Glomerular visceral epithelial cell (primary cell): ENCODE results near the gene ZNF438.
A peak's percentile ranks its signal among the peaks of the same experiment; 100 is the strongest.

Experiments used
- DNase-seq: peaks from one replicate; pipeline ENCODE4 v3.0.0-alpha.2; 2016; ENCODE audit errors: extremely low spot score

The ZNF438 gene

GRCh38 chr10:30826679-30827078 is 205.0 kb downstream of the ZNF438 start:
- DNase-seq: no peak

GRCh38 chr10:30825495-30825894 is 206.2 kb downstream of the ZNF438 start:
- no peak for DNase-seq

- DNase-seq: no peak
These were observed 206.6 kb downstream of the ZNF438 start for GRCh38 chr10:30825022-30825421.

- DNase-seq: no peak
These were observed 208.0 kb downstream of the ZNF438 start for GRCh38 chr10:30823651-30824050.

- no peak for DNase-seq
These were observed 208.8 kb downstream of the ZNF438 start for GRCh38 chr10:30822693-30823465.

GRCh38 chr10:30821994-30822692 is 209.5 kb downstream of the ZNF438 start:
- DNase-seq: no peak

- no peak for DNase-seq
These were observed 210.2 kb downstream of the ZNF438 start for GRCh38 chr10:30821261-30821993.

- peak; percentile 31 for DNase-seq
These were observed 211.2 kb downstream of the ZNF438 start for GRCh38 chr10:30820261-30820991.

GRCh38 chr10:30819341-30820181 is 212.1 kb downstream of the ZNF438 start:
- DNase-seq: no peak

GRCh38 chr10:30818854-30819253 is 212.8 kb downstream of the ZNF438 start:
- DNase-seq: no peak

GRCh38 chr10:30818010-30818660 is 213.5 kb downstream of the ZNF438 start:
- DNase-seq: peak; percentile 84

- DNase-seq: no peak
These were observed 214.1 kb downstream of the ZNF438 start for GRCh38 chr10:30817541-30817940.

- no peak for DNase-seq
These were observed 214.9 kb downstream of the ZNF438 start for GRCh38 chr10:30816820-30817171.

GRCh38 chr10:30816159-30816819 is 215.4 kb downstream of the ZNF438 start:
- no peak for DNase-seq

- peak; percentile 83 for DNase-seq
These were observed 217.7 kb downstream of the ZNF438 start for GRCh38 chr10:30813872-30814481.

- peak; percentile 46 for DNase-seq
These were observed 219.4 kb downstream of the ZNF438 start for GRCh38 chr10:30812018-30812851.

GRCh38 chr10:30811276-30812017 is 220.2 kb downstream of the ZNF438 start:
- no peak for DNase-seq

- no peak for DNase-seq
These were observed 221.2 kb downstream of the ZNF438 start for GRCh38 chr10:30810416-30810815.
